GM21786 (cell line): ENCODE data around the gene DENND1A.

ENCODE experiments used
- ATAC-seq: cut with Tn5 transposase; IDR thresholded peaks from one replicate; pipeline ENCODE4 v1.9.1; 2021; ENCODE audit not compliant: unreplicated experiment

Gene DENND1A

GRCh38 chr9:123544007-123544827, 385.7 kb downstream of the DENND1A start:
- no peak for ATAC-seq

GRCh38 chr9:123543492-123543891, 386.4 kb downstream of the DENND1A start:
- no peak for ATAC-seq

GRCh38 chr9:123542435-123543225, 387.3 kb downstream of the DENND1A start:
- ATAC-seq, result no peak

- ATAC-seq, result no peak
These were observed 388.5 kb downstream of the DENND1A start for GRCh38 chr9:123541411-123541810.

GRCh38 chr9:123540457-123540856, 389.5 kb downstream of the DENND1A start:
- ATAC-seq, result no peak

- no peak for ATAC-seq
These were observed 392.1 kb downstream of the DENND1A start for GRCh38 chr9:123537809-123538208.

GRCh38 chr9:123536455-123536868, 393.5 kb downstream of the DENND1A start:
- ATAC-seq, result no peak

GRCh38 chr9:123534336-123534735, 395.6 kb downstream of the DENND1A start:
- ATAC-seq, result no peak

GRCh38 chr9:123530244-123530643, 399.7 kb downstream of the DENND1A start:
- no peak for ATAC-seq

- ATAC-seq, result no peak
These were observed 401.4 kb downstream of the DENND1A start for GRCh38 chr9:123528501-123528900.

GRCh38 chr9:123527981-123528380, 401.9 kb downstream of the DENND1A start:
- ATAC-seq, result no peak

- no peak for ATAC-seq
These were observed 404.0 kb downstream of the DENND1A start for GRCh38 chr9:123525957-123526356.

- no peak for ATAC-seq
These were observed 404.5 kb downstream of the DENND1A start for GRCh38 chr9:123525424-123525823.

GRCh38 chr9:123524866-123525265, 405.1 kb downstream of the DENND1A start:
- ATAC-seq, result no peak

- no peak for ATAC-seq
These were observed 406.1 kb downstream of the DENND1A start for GRCh38 chr9:123523845-123524244.

GRCh38 chr9:123523001-123523400, 406.9 kb downstream of the DENND1A start:
- ATAC-seq, result no peak

GRCh38 chr9:123522251-123522650, 407.7 kb downstream of the DENND1A start:
- no peak for ATAC-seq

GRCh38 chr9:123518338-123518737, 411.6 kb downstream of the DENND1A start:
- no peak for ATAC-seq

- ATAC-seq, result no peak
These were observed 412.4 kb downstream of the DENND1A start for GRCh38 chr9:123517512-123517911.

GRCh38 chr9:123514766-123515165, 415.2 kb downstream of the DENND1A start:
- ATAC-seq, result no peak

GRCh38 chr9:123513554-123513953, 416.4 kb downstream of the DENND1A start:
- no peak for ATAC-seq
